Mesendoderm (in vitro differentiated cells): ENCODE measurements around the gene HDX.

Source experiments
- DNase-seq: peaks from one replicate; pipeline ENCODE4 v3.0.0; 2013
- H2AK5ac ChIP-seq: 2 replicates; pipeline ENCODE4 v1.6.1; 2013; ENCODE audit warnings: low read length, inconsistent platforms
- H2BK120ac ChIP-seq: 2 replicates; pipeline ENCODE4 v1.6.1; 2013; ENCODE audit warnings: low read depth, mild to moderate bottlenecking, low read length, moderate library complexity, mixed read lengths
- H2BK15ac ChIP-seq: replicated peaks from 2 replicates; pipeline ENCODE4 v1.6.1; 2013; ENCODE audit warnings: low read depth, mild to moderate bottlenecking, moderate library complexity
- H2BK5ac ChIP-seq: 2 replicates; pipeline ENCODE4 v1.6.1; 2013; ENCODE audit warnings: low read length, inconsistent platforms
- H3K18ac ChIP-seq: 2 replicates; pipeline ENCODE4 v1.6.1; 2013; ENCODE audit warnings: mild to moderate bottlenecking, low read length, mixed read lengths
- H3K23ac ChIP-seq: one replicate; pipeline ENCODE4 v1.6.1; 2013; ENCODE audit warnings: low read length
- H3K27ac ChIP-seq: 2 replicates; pipeline ENCODE4 v1.5.1; 2013; ENCODE audit warnings: low read depth, mild to moderate bottlenecking, inconsistent platforms, low read length, moderate library complexity
- H3K27me3 ChIP-seq: 2 replicates; pipeline ENCODE4 v1.6.1; 2013; ENCODE audit warnings: low read length, control low read depth, mild to moderate bottlenecking, inconsistent platforms; ENCODE audit not compliant: insufficient read depth, poor library complexity
- H3K36me3 ChIP-seq: 2 replicates; pipeline ENCODE4 v1.6.1; 2013; ENCODE audit warnings: low read length, inconsistent platforms; ENCODE audit not compliant: control insufficient read depth, insufficient read depth
- H3K4ac ChIP-seq: one replicate; pipeline ENCODE4 v1.6.1; 2013; ENCODE audit warnings: low read depth, mild to moderate bottlenecking, low read length, moderate library complexity
- H3K4me1 ChIP-seq: 2 replicates; pipeline ENCODE4 v1.6.1; 2013; ENCODE audit warnings: low read depth, low read length, inconsistent platforms; ENCODE audit not compliant: control insufficient read depth
- H3K4me2 ChIP-seq: 2 replicates; pipeline ENCODE4 v1.6.1; 2013; ENCODE audit warnings: low read length
- H3K4me3 ChIP-seq: 2 replicates; pipeline ENCODE4 v1.5.1; 2013; ENCODE audit warnings: mild to moderate bottlenecking, low read length
- H3K56ac ChIP-seq: one replicate; pipeline ENCODE4 v1.6.1; 2013; ENCODE audit warnings: low read length
- H3K79me1 ChIP-seq: 2 replicates; pipeline ENCODE4 v1.6.1; 2013; ENCODE audit warnings: low read length, inconsistent platforms
- H3K79me2 ChIP-seq: 2 replicates; pipeline ENCODE4 v1.6.1; 2013; ENCODE audit warnings: mild to moderate bottlenecking, low read length; ENCODE audit not compliant: control insufficient read depth, insufficient read depth
- H3K9ac ChIP-seq: 2 replicates; pipeline ENCODE4 v1.6.1; 2013; ENCODE audit warnings: low read length, inconsistent platforms
- H4K5ac ChIP-seq: one replicate; pipeline ENCODE4 v1.6.1; 2013; ENCODE audit warnings: low read length
- H4K8ac ChIP-seq: one replicate; pipeline ENCODE4 v1.6.1; 2013; ENCODE audit warnings: low read depth, mild to moderate bottlenecking, control low read depth, low read length, moderate library complexity
- WGBS: extraction: QIAGEN DNeasy Blood & Tissue Kit; methylation state at CpG from one replicate; pipeline ENCODE4 v1.1.7; 2013; ENCODE audit warnings: low lambda C conversion rate, missing lambda C conversion rate; ENCODE audit not compliant: insufficient coverage; ENCODE audit errors: extremely low coverage; 5-methylcytosine and 5-hydroxymethylcytosine counted together

HDX gene

GRCh38 chrX:84362184-84362838 is 139.9 kb downstream of the HDX start:
- Histone ChIP-seq H2AK5ac (no peak overlapping the region), H3K4ac (no peak overlapping the region), H2BK120ac (no peak overlapping the region), H4K8ac (no peak overlapping the region), H3K36me3 (no peaks in the 10 kb centered on the region), H3K23ac (no peak overlapping the region), H3K9ac (no peak overlapping the region), H3K4me3 (no peak overlapping the region), H3K18ac (no peak overlapping the region), H3K4me1 (no peaks in the 10 kb centered on the region), H2BK15ac (no peak overlapping the region), H3K27ac (no peak overlapping the region), H2BK5ac (no peak overlapping the region), H3K4me2 (no peak overlapping the region), H4K5ac (no peak overlapping the region), H3K79me1 (no peaks in the 10 kb centered on the region), H3K27me3 (no peaks in the 10 kb centered on the region), H3K79me2 (no peaks in the 10 kb centered on the region), H3K56ac (no peak overlapping the region)
- WGBS = no CpG with 5 or more reads among the region's 3 CpGs
- DNase-seq = no peak

- Histone ChIP-seq H3K79me2 (no peaks in the 10 kb centered on the region), H3K56ac (no peak overlapping the region), H4K8ac (no peak overlapping the region), H3K27ac (no peak overlapping the region), H4K5ac (no peak overlapping the region), H3K9ac (no peak overlapping the region), H3K4ac (no peak overlapping the region), H2BK120ac (no peak overlapping the region), H3K18ac (no peak overlapping the region), H3K27me3 (no peaks in the 10 kb centered on the region), H3K36me3 (no peaks in the 10 kb centered on the region), H3K4me1 (no peaks in the 10 kb centered on the region), H2AK5ac (no peak overlapping the region), H2BK15ac (no peak overlapping the region), H3K79me1 (no peaks in the 10 kb centered on the region), H3K4me2 (no peak overlapping the region), H3K4me3 (no peak overlapping the region), H3K23ac (no peak overlapping the region), H2BK5ac (no peak overlapping the region)
- no peak for DNase-seq
- WGBS = no CpG with 5 or more reads among the region's 1 CpG
Measured at GRCh38 chrX:84358271-84358670, 144.0 kb downstream of the HDX start.

- Histone ChIP-seq H3K9ac (no peak overlapping the region), H3K36me3 (no peaks in the 10 kb centered on the region), H4K8ac (no peak overlapping the region), H3K27me3 (no peaks in the 10 kb centered on the region), H3K56ac (no peak overlapping the region), H3K79me1 (no peaks in the 10 kb centered on the region), H3K18ac (no peak overlapping the region), H3K23ac (no peak overlapping the region), H2BK15ac (no peak overlapping the region), H2AK5ac (no peak overlapping the region), H3K4ac (no peak overlapping the region), H3K4me1 (no peaks in the 10 kb centered on the region), H3K27ac (no peak overlapping the region), H3K79me2 (no peaks in the 10 kb centered on the region), H4K5ac (no peak overlapping the region), H3K4me2 (no peak overlapping the region), H2BK5ac (no peak overlapping the region), H2BK120ac (no peak overlapping the region), H3K4me3 (no peak overlapping the region)
- no peak for DNase-seq
Measured at GRCh38 chrX:84357296-84357695, 145.0 kb downstream of the HDX start.

- Histone ChIP-seq H4K8ac (no peak overlapping the region), H4K5ac (no peak overlapping the region), H3K9ac (no peak overlapping the region), H3K4me3 (no peak overlapping the region), H2BK15ac (no peak overlapping the region), H3K27ac (no peak overlapping the region), H3K4me2 (no peak overlapping the region), H3K79me2 (no peaks in the 10 kb centered on the region), H3K56ac (no peak overlapping the region), H3K27me3 (no peaks in the 10 kb centered on the region), H3K4ac (no peak overlapping the region), H2BK120ac (no peak overlapping the region), H3K23ac (no peak overlapping the region), H3K79me1 (no peaks in the 10 kb centered on the region), H3K4me1 (no peaks in the 10 kb centered on the region), H2AK5ac (no peak overlapping the region), H3K18ac (no peak overlapping the region), H3K36me3 (no peaks in the 10 kb centered on the region), H2BK5ac (no peak overlapping the region)
- DNase-seq = no peak
- WGBS = no CpG with 5 or more reads among the region's 1 CpG
Measured at GRCh38 chrX:84340968-84341367, 161.3 kb downstream of the HDX start.

GRCh38 chrX:84339507-84340364 is 162.5 kb downstream of the HDX start:
- no peak overlapping the region for H2BK5ac ChIP-seq
- H3K4ac ChIP-seq = no peak overlapping the region
- WGBS = no CpG with 5 or more reads among the region's 4 CpGs
- H3K18ac ChIP-seq = no peak overlapping the region
- no peaks in the 10 kb centered on the region for H3K36me3 ChIP-seq
- no peaks in the 10 kb centered on the region for H3K27me3 ChIP-seq
- no peak overlapping the region for H3K27ac ChIP-seq
- H3K9ac ChIP-seq = no peak overlapping the region
- no peak overlapping the region for H3K4me2 ChIP-seq
- H2BK15ac ChIP-seq = no peak overlapping the region
- H3K79me2 ChIP-seq = no peaks in the 10 kb centered on the region
- H3K56ac ChIP-seq = no peak overlapping the region
- no peaks in the 10 kb centered on the region for H3K4me1 ChIP-seq
- no peak overlapping the region for H2BK120ac ChIP-seq
- no peak overlapping the region for H2AK5ac ChIP-seq
- no peak overlapping the region for H3K23ac ChIP-seq
- H4K5ac ChIP-seq = no peak overlapping the region
- no peaks in the 10 kb centered on the region for H3K79me1 ChIP-seq
- DNase-seq = peak; percentile 20
- no peak overlapping the region for H4K8ac ChIP-seq
- H3K4me3 ChIP-seq = no peak overlapping the region
